NOMO-1 (cell line): Measurements from ENCODE around the gene ANGPTL7.
"Not testable (repeated sequence)": the region's sequence is repeated elsewhere in the genome, so short reads cannot be mapped to it uniquely, and the experiment has no call there.

Experiments used
- DNase-seq, 2 experiments: peaks; one replicate each; lab custom pipeline; 2025; ENCODE audit not compliant: unreplicated experiment in 2 of 2; lab: John Stamatoyannopoulos, UW

ANGPTL7 gene

GRCh38 chr1:11188858-11189451 lies at the start of gene ANGPTL7:
Gene ANGPTL7, plus strand, starts transcription at chr1:11189355. Its CDS starts 225 bp downstream, at chr1:11189580.
- no peak for DNase-seq

- DNase-seq = no peak
Measured at GRCh38 chr1:11142618-11143391, 46.4 kb upstream of the ANGPTL7 start.

- DNase-seq = no peak
Measured at GRCh38 chr1:11143401-11143800, 45.8 kb upstream of the ANGPTL7 start.

- no peak for DNase-seq
Measured at GRCh38 chr1:11143907-11144306, 45.2 kb upstream of the ANGPTL7 start.

- no peak for DNase-seq
Measured at GRCh38 chr1:11144570-11145256, 44.4 kb upstream of the ANGPTL7 start.

GRCh38 chr1:11145741-11146140 lies 43.4 kb upstream of the ANGPTL7 start:
- no peak for DNase-seq

GRCh38 chr1:11147197-11147770 lies 41.9 kb upstream of the ANGPTL7 start:
- no peak for DNase-seq

GRCh38 chr1:11150326-11150725 lies 38.8 kb upstream of the ANGPTL7 start:
- DNase-seq = no peak

GRCh38 chr1:11151114-11151513 lies 38.0 kb upstream of the ANGPTL7 start:
- DNase-seq = no peak

GRCh38 chr1:11151826-11152612 lies 37.1 kb upstream of the ANGPTL7 start:
- no peak for DNase-seq

GRCh38 chr1:11152755-11153154 lies 36.4 kb upstream of the ANGPTL7 start:
- no peak for DNase-seq

GRCh38 chr1:11153184-11153583 lies 36.0 kb upstream of the ANGPTL7 start:
- DNase-seq = no peak

- DNase-seq = no peak
Measured at GRCh38 chr1:11156441-11156840, 32.7 kb upstream of the ANGPTL7 start.

GRCh38 chr1:11156963-11157362 lies 32.2 kb upstream of the ANGPTL7 start:
- DNase-seq = no peak

- no peak for DNase-seq
Measured at GRCh38 chr1:11157394-11157793, 31.8 kb upstream of the ANGPTL7 start.

- no peak for DNase-seq
Measured at GRCh38 chr1:11157867-11158266, 31.3 kb upstream of the ANGPTL7 start.

- DNase-seq = no peak
Measured at GRCh38 chr1:11158291-11158690, 30.9 kb upstream of the ANGPTL7 start.

GRCh38 chr1:11158720-11159321 lies 30.3 kb upstream of the ANGPTL7 start:
- no peak for DNase-seq

- DNase-seq = not testable (repeated sequence)
Measured at GRCh38 chr1:11162752-11163151, 26.4 kb upstream of the ANGPTL7 start.

GRCh38 chr1:11166744-11167143 lies 22.4 kb upstream of the ANGPTL7 start:
- DNase-seq = not testable (repeated sequence)
